DND-41 (cell line): ENCODE measurements around the gene FIGNL1.

Experiments used
- CTCF ChIP-seq: IDR thresholded peaks from 2 replicates; pipeline ENCODE4 v1.5.1; 2012; ENCODE audit warnings: borderline replicate concordance, low read length, moderate library complexity, mild to moderate bottlenecking; ENCODE audit not compliant: poor library complexity, severe bottlenecking; ENCODE audit errors: extremely low read depth
- EZH2 ChIP-seq: IDR thresholded peaks from 3 replicates; pipeline ENCODE4 v1.6.1; 2012; ENCODE audit warnings: borderline replicate concordance, low read depth, mild to moderate bottlenecking, moderate library complexity, low read length, inconsistent platforms; ENCODE audit not compliant: severe bottlenecking

- TF ChIP-seq CTCF = no peak
- no peak for TF ChIP-seq EZH2
Measured at GRCh38 chr7:50480797-50481196, 30.6 kb upstream of the FIGNL1 start.
